Osteocyte (in vitro differentiated cells): ENCODE measurements around the gene NFKBIZ. TPM values are rescaled to one million over a fixed set of nuclear protein-coding genes. Genes with fewer than 3 reads are reported as not detected.

Source experiments
- DNase-seq: peaks from one replicate; pipeline ENCODE4 v3.0.0; 2021; ENCODE audit warnings: mixed read lengths; ENCODE audit not compliant: unreplicated experiment; ENCODE audit errors: extremely low spot score
- H3K27ac Mint-ChIP-seq: one replicate; pipeline ENCODE4 v1.8.0; 2021; ENCODE audit warnings: mild to moderate bottlenecking, mixed read lengths; ENCODE audit not compliant: unreplicated experiment
- H3K27me3 Mint-ChIP-seq: one replicate; pipeline ENCODE4 v1.8.0; 2021; ENCODE audit warnings: mixed read lengths; ENCODE audit not compliant: unreplicated experiment
- H3K36me3 Mint-ChIP-seq: one replicate; pipeline ENCODE4 v1.8.0; 2021; ENCODE audit warnings: mixed read lengths; ENCODE audit not compliant: unreplicated experiment
- H3K4me1 Mint-ChIP-seq: one replicate; pipeline ENCODE4 v1.8.0; 2021; ENCODE audit warnings: mixed read lengths; ENCODE audit not compliant: unreplicated experiment
- H3K4me3 Mint-ChIP-seq: one replicate; pipeline ENCODE4 v1.8.0; 2021; ENCODE audit warnings: mild to moderate bottlenecking, moderate library complexity, mixed read lengths; ENCODE audit not compliant: unreplicated experiment
- H3K9me3 Mint-ChIP-seq: one replicate; pipeline ENCODE4 v1.8.0; 2021; ENCODE audit warnings: mixed read lengths; ENCODE audit not compliant: unreplicated experiment
- CTCF ChIP-seq: fragments of 200-600 bp; sonication (generic); IDR thresholded peaks from 2 replicates; pipeline ENCODE4 v1.5.0; 2021; ENCODE audit warnings: antibody characterized with exemption, mild to moderate bottlenecking, moderate library complexity
- total RNA-seq: library from RNA; stranded (reverse); gene quantifications from 2 replicates; pipeline ENCODE4 v1.2.1, GENCODE V29; 2021

The NFKBIZ gene
- total RNA-seq, 1 donor from 2014 or later = 30.1 TPM

- H3K27me3 Mint-ChIP-seq = no peaks in the 10 kb centered on the region
- peaks cover 24% of the 10 kb centered on the region for H3K4me1 Mint-ChIP-seq
- no peak overlapping the region for H3K27ac Mint-ChIP-seq
- no peak overlapping the region for H3K4me3 Mint-ChIP-seq
- peaks cover 65% of the 10 kb centered on the region for H3K36me3 Mint-ChIP-seq
- TF ChIP-seq CTCF = no peak
- no peaks in the 10 kb centered on the region for H3K9me3 Mint-ChIP-seq
- no peak for DNase-seq
Measured at GRCh38 chr3:101853982-101854381, 4.7 kb downstream of the NFKBIZ start.

GRCh38 chr3:101854608-101855304 is 5.4 kb downstream of the NFKBIZ start:
- DNase-seq = no peak
- Mint-ChIP-seq H3K36me3 (peaks cover 73% of the 10 kb centered on the region), H3K9me3 (no peaks in the 10 kb centered on the region), H3K27me3 (no peaks in the 10 kb centered on the region), H3K4me3 (no peak overlapping the region), H3K4me1 (peaks cover 24% of the 10 kb centered on the region), H3K27ac (no peak overlapping the region)
- TF ChIP-seq CTCF = no peak

- no peaks in the 10 kb centered on the region for H3K9me3 Mint-ChIP-seq
- TF ChIP-seq CTCF = no peak
- H3K36me3 Mint-ChIP-seq = peaks cover 87% of the 10 kb centered on the region
- no peak for DNase-seq
- H3K4me3 Mint-ChIP-seq = no peak overlapping the region
- peaks cover 8% of the 10 kb centered on the region for H3K4me1 Mint-ChIP-seq
- H3K27ac Mint-ChIP-seq = no peak overlapping the region
- H3K27me3 Mint-ChIP-seq = no peaks in the 10 kb centered on the region
Measured at GRCh38 chr3:101857301-101857741, 8.0 kb downstream of the NFKBIZ start.

- Mint-ChIP-seq H3K27ac (no peak overlapping the region), H3K27me3 (no peaks in the 10 kb centered on the region)
Measured at GRCh38 chr3:101858464-101859030, 9.2 kb downstream of the NFKBIZ start.

More at GRCh38 chr3:101858464-101859030, 9.2 kb downstream of the NFKBIZ start:
- no peak for DNase-seq
- no peak for TF ChIP-seq CTCF
- H3K9me3 Mint-ChIP-seq = no peaks in the 10 kb centered on the region
- peaks cover 76% of the 10 kb centered on the region for H3K36me3 Mint-ChIP-seq
- H3K4me3 Mint-ChIP-seq = no peak overlapping the region
- peaks cover 7% of the 10 kb centered on the region for H3K4me1 Mint-ChIP-seq
